Keratinocyte (primary cell): ENCODE results near the gene SLC22A12. TPM values are rescaled to one million over a fixed set of nuclear protein-coding genes. Genes with fewer than 3 reads are reported as not detected.

ENCODE experiments used
- DNase-seq: peaks from one replicate; pipeline ENCODE4 v3.0.0-alpha.2; 2011; ENCODE audit warnings: low read depth, missing footprints, low spot score
- FAIRE-seq: peaks from 2 replicates; lab custom pipeline; 2011; peaks lifted over from hg19 to GRCh38; lab: Jason Lieb, UNC
- H2AFZ ChIP-seq: 2 replicates; pipeline ENCODE4 v1.6.0; 2012; ENCODE audit warnings: low read length, control low read depth, inconsistent platforms; ENCODE audit not compliant: control insufficient read depth
- H3K27ac ChIP-seq: 2 replicates; pipeline ENCODE4 v1.5.1; 2011; ENCODE audit warnings: low read length; ENCODE audit not compliant: control insufficient read depth, insufficient read depth
- H3K27me3 ChIP-seq: 3 replicates; pipeline ENCODE4 v1.6.0; 2011; ENCODE audit warnings: low read length; ENCODE audit not compliant: control insufficient read depth, insufficient read depth; ENCODE audit errors: extremely low read depth
- H3K36me3 ChIP-seq, 2 experiments: 2 replicates in 1 of 2; 3 replicates in 1 of 2; pipeline ENCODE4 v1.5.1; 2011; ENCODE audit warnings: low read length in 2 of 2, mild to moderate bottlenecking in 1 of 2; ENCODE audit not compliant: control insufficient read depth in 2 of 2, insufficient read depth in 2 of 2; ENCODE audit errors: extremely low read depth in 1 of 2
- H3K4me1 ChIP-seq: 3 replicates; pipeline ENCODE4 v1.5.1; 2011; ENCODE audit warnings: low read length; ENCODE audit not compliant: control insufficient read depth, insufficient read depth; ENCODE audit errors: extremely low read depth
- H3K4me2 ChIP-seq: 3 replicates; pipeline ENCODE4 v1.6.0; 2011; ENCODE audit warnings: low read depth, low read length; ENCODE audit not compliant: control insufficient read depth, insufficient read depth; ENCODE audit errors: extremely low read depth
- H3K4me3 ChIP-seq, 3 experiments: fragments of 200-600 bp in 1 of 3; sonication (generic) in 1 of 3; 2 replicates in 2 of 3; 3 replicates in 1 of 3; pipeline ENCODE4 v1.5.1; 2011 to 2016; ENCODE audit warnings: low read length in 3 of 3, mild to moderate bottlenecking in 3 of 3, control low read depth in 2 of 3, inconsistent platforms in 1 of 3, low read depth in 1 of 3, mixed read lengths in 1 of 3, mixed run types in 1 of 3, moderate library complexity in 1 of 3; ENCODE audit not compliant: control insufficient read depth in 2 of 3, insufficient read depth in 2 of 3; ENCODE audit errors: extremely low read depth in 1 of 3
- H3K79me2 ChIP-seq: 2 replicates; pipeline ENCODE4 v1.6.0; 2012; ENCODE audit warnings: low read length; ENCODE audit not compliant: control insufficient read depth, insufficient read depth
- H3K9ac ChIP-seq: 3 replicates; pipeline ENCODE4 v1.6.0; 2011; ENCODE audit warnings: low read length; ENCODE audit not compliant: control insufficient read depth, insufficient read depth; ENCODE audit errors: extremely low read depth
- H3K9me1 ChIP-seq: 3 replicates; pipeline ENCODE4 v1.6.0; 2011; ENCODE audit warnings: low read length; ENCODE audit not compliant: control insufficient read depth, insufficient read depth; ENCODE audit errors: extremely low read depth
- H3K9me3 ChIP-seq: 2 replicates; pipeline ENCODE4 v1.5.1; 2012; ENCODE audit warnings: low read depth, low read length; ENCODE audit not compliant: control insufficient read depth
- H4K20me1 ChIP-seq: 3 replicates; pipeline ENCODE4 v1.6.0; 2011; ENCODE audit warnings: low read length; ENCODE audit not compliant: control insufficient read depth, insufficient read depth; ENCODE audit errors: extremely low read depth
- EZH2 ChIP-seq: IDR thresholded peaks from one replicate; pipeline ENCODE4 v1.6.1; 2012; ENCODE audit warnings: inconsistent platforms, mild to moderate bottlenecking, low read length, moderate library complexity
- dilution Hi-C: fragments of 300-500 bp; cut with MboI; formaldehyde crosslinking; loops from one replicate; pipeline ENCODE4 v1.7.0; 2020; ENCODE audit warnings: low sequenced_read_pairs; ENCODE audit not compliant: extremely low pct_ligation_motif_present
- polyA plus RNA-seq, 5 experiments: library from polyadenylated mRNA; depleted of rRNA in 3 of 5; stranded (reverse) in 3 of 5; stranded (forward) in 1 of 5; unstranded in 1 of 5; fragments of >200 nt; gene quantifications; 1 replicate in 1 of 5; 2 replicates in 3 of 5; 3 replicates in 1 of 5; pipeline versions ENCODE4 v1.2.1 to v1.2.3, GENCODE V29; 2011 to 2012; ENCODE audit warnings: missing spikeins in 2 of 5, low read depth in 1 of 5, low replicate concordance in 1 of 5
- TF ChIP-seq, protein P1 (sequence below), 3 experiments: IDR thresholded peaks in 1 of 3; conservative IDR thresholded peaks in 1 of 3; optimal IDR thresholded peaks in 1 of 3; 2 replicates in 2 of 3; 3 replicates in 1 of 3; pipeline versions ENCODE3 to v1.5.1; 2011; ENCODE audit warnings: low read length in 3 of 3, mild to moderate bottlenecking in 3 of 3, moderate library complexity in 2 of 3, control low read depth in 1 of 3, inconsistent platforms in 1 of 3; ENCODE audit not compliant: insufficient read depth in 2 of 3; ENCODE audit errors: extremely low read depth in 1 of 3

Gene SLC22A12
- polyA plus RNA-seq, 1 donor (not counting 4 experiments of a cell fraction or from before 2014, with no cell fraction given): not detected

DNA sequence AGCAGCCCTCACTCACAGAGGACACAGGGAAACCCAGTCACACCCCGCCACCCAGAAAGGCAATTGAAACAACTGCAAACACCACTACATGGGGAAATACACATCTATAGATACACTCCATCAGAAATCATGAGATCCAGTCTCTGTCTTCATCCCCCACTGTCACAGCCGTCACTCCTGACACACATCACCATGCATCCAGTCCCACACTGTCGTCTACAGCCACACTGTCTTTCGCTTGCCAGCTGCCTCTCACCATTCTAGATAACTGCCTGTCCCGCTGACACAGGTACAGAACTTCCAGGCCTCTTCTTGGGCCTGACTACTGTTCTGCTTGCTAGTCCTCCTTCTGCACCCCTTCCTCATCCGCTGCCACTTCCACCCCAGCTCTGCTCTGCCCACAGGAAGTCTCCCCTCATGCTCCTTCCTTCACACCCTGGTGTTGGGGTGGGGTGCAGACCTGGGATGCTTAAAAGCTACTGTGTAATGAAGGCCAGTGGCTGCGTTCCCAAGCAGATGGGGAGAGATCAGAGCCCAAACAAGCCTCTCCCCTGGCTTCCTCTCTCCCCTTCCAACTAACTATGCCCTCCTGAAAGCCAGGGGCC is 42.6 kb downstream of the SLC22A12 start:
- DNase-seq: no peak
- no peak overlapping the region for H3K27ac ChIP-seq
- no peaks in the 10 kb centered on the region for H3K36me3 ChIP-seq
- dilution Hi-C loops: no loop called here
- peaks cover 38% of the 10 kb centered on the region for H3K27me3 ChIP-seq
- H2AFZ ChIP-seq: no peak overlapping the region
- TF ChIP-seq EZH2: no peak
- TF ChIP-seq, protein P1, sequence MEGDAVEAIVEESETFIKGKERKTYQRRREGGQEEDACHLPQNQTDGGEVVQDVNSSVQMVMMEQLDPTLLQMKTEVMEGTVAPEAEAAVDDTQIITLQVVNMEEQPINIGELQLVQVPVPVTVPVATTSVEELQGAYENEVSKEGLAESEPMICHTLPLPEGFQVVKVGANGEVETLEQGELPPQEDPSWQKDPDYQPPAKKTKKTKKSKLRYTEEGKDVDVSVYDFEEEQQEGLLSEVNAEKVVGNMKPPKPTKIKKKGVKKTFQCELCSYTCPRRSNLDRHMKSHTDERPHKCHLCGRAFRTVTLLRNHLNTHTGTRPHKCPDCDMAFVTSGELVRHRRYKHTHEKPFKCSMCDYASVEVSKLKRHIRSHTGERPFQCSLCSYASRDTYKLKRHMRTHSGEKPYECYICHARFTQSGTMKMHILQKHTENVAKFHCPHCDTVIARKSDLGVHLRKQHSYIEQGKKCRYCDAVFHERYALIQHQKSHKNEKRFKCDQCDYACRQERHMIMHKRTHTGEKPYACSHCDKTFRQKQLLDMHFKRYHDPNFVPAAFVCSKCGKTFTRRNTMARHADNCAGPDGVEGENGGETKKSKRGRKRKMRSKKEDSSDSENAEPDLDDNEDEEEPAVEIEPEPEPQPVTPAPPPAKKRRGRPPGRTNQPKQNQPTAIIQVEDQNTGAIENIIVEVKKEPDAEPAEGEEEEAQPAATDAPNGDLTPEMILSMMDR (optimal IDR thresholded peaks at IDR 0.05 in 1 of 3, IDR thresholded peaks at IDR 0.05 in 1 of 3, conservative IDR thresholded peaks at IDR 0.05 in 1 of 3; ENCODE audit: extremely low read depth in 1 of 3, insufficient read depth in 2 of 3, low read length in 3 of 3): no peak
- no peaks in the 10 kb centered on the region for H3K4me1 ChIP-seq
- no peaks in the 10 kb centered on the region for H3K9me1 ChIP-seq
- peaks cover 3% of the 10 kb centered on the region for H4K20me1 ChIP-seq
- H3K4me3 ChIP-seq: no peak overlapping the region
- no peak for FAIRE-seq
- H3K9me3 ChIP-seq: no peaks in the 10 kb centered on the region
- no peak overlapping the region for H3K9ac ChIP-seq
- no peak overlapping the region for H3K4me2 ChIP-seq
- no peaks in the 10 kb centered on the region for H3K79me2 ChIP-seq

DNA sequence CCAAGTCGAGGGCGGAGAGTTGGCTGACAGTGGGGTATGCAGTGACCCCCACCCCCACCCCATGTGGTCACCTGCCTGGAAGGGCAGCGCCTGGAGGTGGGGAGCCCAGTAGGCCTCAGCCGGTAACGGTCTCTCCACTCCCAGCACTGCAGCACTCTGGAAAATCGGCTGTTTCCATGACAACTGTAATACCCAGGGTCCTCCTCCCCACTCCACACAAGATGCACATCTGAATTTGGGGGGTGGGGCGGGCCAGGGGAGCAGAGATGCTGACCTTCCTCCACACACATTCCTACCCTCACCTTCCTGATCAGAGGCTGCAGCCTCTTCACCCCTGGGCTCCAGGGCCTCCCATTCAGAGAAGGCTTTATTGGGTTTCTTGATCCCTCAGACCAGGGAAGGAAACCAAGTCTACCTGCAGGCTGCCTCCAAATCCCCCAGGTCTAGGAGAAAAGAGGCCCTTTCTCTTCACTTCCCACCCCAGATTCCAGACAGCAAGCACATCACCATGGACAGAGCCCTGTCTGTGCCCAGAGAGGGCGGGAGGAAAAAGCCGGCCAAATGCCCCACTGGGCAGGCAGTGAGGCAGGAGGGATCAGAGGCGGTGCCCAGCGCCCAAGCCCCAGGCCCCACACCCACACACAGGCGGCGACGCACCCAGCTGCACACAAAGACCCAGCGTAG is 46.5 kb downstream of the SLC22A12 start:
- Histone ChIP-seq H3K27me3 (peaks cover 67% of the 10 kb centered on the region), H3K4me3 (no peak overlapping the region), H3K36me3 (no peaks in the 10 kb centered on the region), H2AFZ (no peak overlapping the region), H3K9me1 (no peaks in the 10 kb centered on the region), H3K79me2 (no peaks in the 10 kb centered on the region), H4K20me1 (peaks cover 3% of the 10 kb centered on the region), H3K9me3 (no peaks in the 10 kb centered on the region), H3K4me1 (no peaks in the 10 kb centered on the region), H3K27ac (no peak overlapping the region), H3K9ac (no peak overlapping the region), H3K4me2 (no peak overlapping the region)
- TF ChIP-seq EZH2: no peak
- TF ChIP-seq, protein P1 (optimal IDR thresholded peaks at IDR 0.05 in 1 of 3, IDR thresholded peaks at IDR 0.05 in 1 of 3, conservative IDR thresholded peaks at IDR 0.05 in 1 of 3; ENCODE audit: extremely low read depth in 1 of 3, insufficient read depth in 2 of 3, low read length in 3 of 3): no peak
- dilution Hi-C loops: no loop called here
- FAIRE-seq (no peak), DNase-seq (no peak)
